CD4-positive, alpha-beta T cell (primary cell): ENCODE data around the gene SPRED2. TPM values are rescaled to one million over a fixed set of nuclear protein-coding genes. Genes with fewer than 3 reads are reported as not detected.

Experiments used
- ATAC-seq: fragments of 200-7000 bp; cut with Tn5 transposase; one replicate; pipeline ENCODE4 v1.10.0; 2022; ENCODE audit warnings: mild to moderate bottlenecking; ENCODE audit not compliant: poor library complexity
- CTCF ChIA-PET: fragments of 350-600 bp; sonication (Branson Sonifier 250); formaldehyde crosslinking; loops from one replicate; lab custom pipeline; 2021; ENCODE audit warnings: antibody characterized with exemption, inconsistent platforms; lab: Charles Lee
- POLR2A ChIA-PET: fragments of 350-600 bp; sonication (Branson Sonifier 250); formaldehyde crosslinking; loops from one replicate; lab custom pipeline; 2021; ENCODE audit warnings: antibody characterized with exemption, inconsistent platforms; lab: Charles Lee
- DNase-seq, 14 experiments: peaks; one replicate each; pipeline ENCODE4 v3.0.0-alpha.2; 2013 to 2020; ENCODE audit warnings: mixed read lengths in 2 of 14
- H3K27ac ChIP-seq, 2 donors: one replicate each; pipeline versions ENCODE4 v1.5.1 to v1.7.0; 2013; ENCODE audit warnings: low read length in 2 of 2, low read depth in 1 of 2, mild to moderate bottlenecking in 1 of 2
- H3K27me3 ChIP-seq, 2 experiments: 1 replicate in 1 of 2; 2 replicates in 1 of 2; pipeline versions ENCODE4 v1.6.1 to v1.7.0; 2013; ENCODE audit warnings: low read length in 2 of 2, control low read depth in 1 of 2, mild to moderate bottlenecking in 1 of 2, moderate library complexity in 1 of 2; ENCODE audit not compliant: insufficient read depth in 2 of 2, control insufficient read depth in 1 of 2
- H3K36me3 ChIP-seq: one replicate; pipeline ENCODE4 v1.6.1; 2013; ENCODE audit warnings: low read length, control low read depth; ENCODE audit not compliant: insufficient read depth
- H3K4me1 ChIP-seq: one replicate; pipeline ENCODE4 v1.6.1; 2013; ENCODE audit warnings: low read length, control low read depth; ENCODE audit not compliant: insufficient read depth
- H3K4me3 ChIP-seq: one replicate; pipeline ENCODE4 v1.5.1; 2013; ENCODE audit warnings: mild to moderate bottlenecking, low read length, moderate library complexity
- H3K9me3 ChIP-seq, 2 experiments: 1 replicate in 1 of 2; 2 replicates in 1 of 2; pipeline versions ENCODE4 v1.6.1 to v1.7.0; 2013; ENCODE audit warnings: low read length in 2 of 2, mild to moderate bottlenecking in 2 of 2, control low read depth in 1 of 2, moderate library complexity in 1 of 2; ENCODE audit not compliant: control insufficient read depth in 1 of 2, insufficient read depth in 1 of 2
- H3K27ac Mint-ChIP-seq: one replicate; pipeline ENCODE4 v1.8.0; 2020; ENCODE audit warnings: mixed read lengths
- H3K27me3 Mint-ChIP-seq: one replicate; pipeline ENCODE4 v1.8.0; 2021; ENCODE audit warnings: mixed read lengths
- H3K36me3 Mint-ChIP-seq: one replicate; pipeline ENCODE4 v1.8.0; 2021; ENCODE audit warnings: low read depth, mixed read lengths
- H3K4me1 Mint-ChIP-seq: one replicate; pipeline ENCODE4 v1.8.0; 2021; ENCODE audit warnings: low read depth, mixed read lengths
- H3K4me3 Mint-ChIP-seq: one replicate; pipeline ENCODE4 v1.8.0; 2020; ENCODE audit warnings: mild to moderate bottlenecking, mixed read lengths
- H3K9me3 Mint-ChIP-seq: one replicate; pipeline ENCODE4 v1.8.0; 2020; ENCODE audit warnings: mixed read lengths
- intact Hi-C, 2 experiments: fragments of 100-400 bp; cut with DNase I in 1 of 2; cut with micrococcal nuclease in 1 of 2; formaldehyde crosslinking; loops; one replicate each; pipeline versions ENCODE4 v1.15.1 to v1.9.0; 2023 to 2025; cut with DNase I, micrococcal nuclease
- total RNA-seq, 174 experiments: library from RNA in 2 of 174; stranded (reverse) in 2 of 174; gene quantifications; one replicate each; pipeline ENCODE4 v1.2.3 and lab custom pipeline; 2021 to 2026
- TF ChIP-seq, protein P1 (sequence below): fragments of 200-600 bp; IDR thresholded peaks from one replicate; pipeline ENCODE4 v1.8.0; 2022; ENCODE audit warnings: antibody characterized with exemption, mild to moderate bottlenecking

SPRED2 gene
- total RNA-seq, 2 experiments from 2014 or later, result 2.5 to 2.8 TPM

DNA sequence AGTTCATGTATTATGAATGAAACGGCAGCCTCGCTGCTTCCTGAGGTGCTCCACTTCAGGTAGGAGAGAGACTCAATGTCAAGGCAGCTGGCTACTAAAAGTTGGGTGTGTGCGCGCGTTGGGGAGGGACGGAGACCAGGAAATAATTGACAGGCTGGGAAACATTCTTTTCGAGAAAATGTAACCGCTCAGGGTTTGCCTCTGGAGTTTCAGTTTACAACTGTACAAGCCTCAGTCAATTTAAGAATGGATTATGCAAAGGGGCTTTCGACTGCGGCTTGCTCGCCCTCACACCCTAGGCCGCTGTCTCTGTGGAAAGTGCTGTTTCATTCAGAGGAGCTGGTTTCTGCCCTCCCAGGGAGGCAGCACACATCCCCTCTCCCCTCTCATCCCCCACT is 4.4 kb upstream of the SPRED2 start:
- peaks cover 68% of the 10 kb centered on the region for H3K27me3 Mint-ChIP-seq
- peak overlapping the region; percentile 90 for H3K4me3 Mint-ChIP-seq
- TF ChIP-seq, protein P1, sequence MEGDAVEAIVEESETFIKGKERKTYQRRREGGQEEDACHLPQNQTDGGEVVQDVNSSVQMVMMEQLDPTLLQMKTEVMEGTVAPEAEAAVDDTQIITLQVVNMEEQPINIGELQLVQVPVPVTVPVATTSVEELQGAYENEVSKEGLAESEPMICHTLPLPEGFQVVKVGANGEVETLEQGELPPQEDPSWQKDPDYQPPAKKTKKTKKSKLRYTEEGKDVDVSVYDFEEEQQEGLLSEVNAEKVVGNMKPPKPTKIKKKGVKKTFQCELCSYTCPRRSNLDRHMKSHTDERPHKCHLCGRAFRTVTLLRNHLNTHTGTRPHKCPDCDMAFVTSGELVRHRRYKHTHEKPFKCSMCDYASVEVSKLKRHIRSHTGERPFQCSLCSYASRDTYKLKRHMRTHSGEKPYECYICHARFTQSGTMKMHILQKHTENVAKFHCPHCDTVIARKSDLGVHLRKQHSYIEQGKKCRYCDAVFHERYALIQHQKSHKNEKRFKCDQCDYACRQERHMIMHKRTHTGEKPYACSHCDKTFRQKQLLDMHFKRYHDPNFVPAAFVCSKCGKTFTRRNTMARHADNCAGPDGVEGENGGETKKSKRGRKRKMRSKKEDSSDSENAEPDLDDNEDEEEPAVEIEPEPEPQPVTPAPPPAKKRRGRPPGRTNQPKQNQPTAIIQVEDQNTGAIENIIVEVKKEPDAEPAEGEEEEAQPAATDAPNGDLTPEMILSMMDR, result no peak
- intact Hi-C loops, result loop anchor here (2.0 to 10.0 kb wide), 3 partner anchors 136 to 1592 kb away; partner anchors contain the start of genes ACTR2 (in 1 of the 2) and UGP2 (in 1 of the 2)
- no peaks in the 10 kb centered on the region for H3K36me3 ChIP-seq
- H3K36me3 Mint-ChIP-seq, result peaks cover 8% of the 10 kb centered on the region
- no peak overlapping the region for H3K27ac ChIP-seq
- no peak overlapping the region for H3K27ac Mint-ChIP-seq
- no peak for ATAC-seq
- peaks cover 33 to 48% of the 10 kb centered on the region in 2 experiments for H3K27me3 ChIP-seq
- H3K4me1 Mint-ChIP-seq, result peaks cover 23% of the 10 kb centered on the region
- H3K9me3 Mint-ChIP-seq, result no peaks in the 10 kb centered on the region
- peaks cover 35% of the 10 kb centered on the region for H3K4me1 ChIP-seq
- H3K4me3 ChIP-seq, result peak overlapping the region; percentile 65
- ChIA-PET POLR2A (interaction anchor here (1.1 to 1.4 kb wide), 2 partner anchors 10 to 209 kb away, joined by 3 to 4 read pairs; partner anchors contain the start of gene ACTR2), CTCF (interaction anchor here (0.8 kb wide), 1 partner anchor 44 kb away, joined by 3 read pairs; no protein-coding TSS in a partner anchor)
- H3K9me3 ChIP-seq, result no peaks in the 10 kb centered on the region
- DNase-seq, result peak in 1 of 14 experiments; percentile 20

DNA sequence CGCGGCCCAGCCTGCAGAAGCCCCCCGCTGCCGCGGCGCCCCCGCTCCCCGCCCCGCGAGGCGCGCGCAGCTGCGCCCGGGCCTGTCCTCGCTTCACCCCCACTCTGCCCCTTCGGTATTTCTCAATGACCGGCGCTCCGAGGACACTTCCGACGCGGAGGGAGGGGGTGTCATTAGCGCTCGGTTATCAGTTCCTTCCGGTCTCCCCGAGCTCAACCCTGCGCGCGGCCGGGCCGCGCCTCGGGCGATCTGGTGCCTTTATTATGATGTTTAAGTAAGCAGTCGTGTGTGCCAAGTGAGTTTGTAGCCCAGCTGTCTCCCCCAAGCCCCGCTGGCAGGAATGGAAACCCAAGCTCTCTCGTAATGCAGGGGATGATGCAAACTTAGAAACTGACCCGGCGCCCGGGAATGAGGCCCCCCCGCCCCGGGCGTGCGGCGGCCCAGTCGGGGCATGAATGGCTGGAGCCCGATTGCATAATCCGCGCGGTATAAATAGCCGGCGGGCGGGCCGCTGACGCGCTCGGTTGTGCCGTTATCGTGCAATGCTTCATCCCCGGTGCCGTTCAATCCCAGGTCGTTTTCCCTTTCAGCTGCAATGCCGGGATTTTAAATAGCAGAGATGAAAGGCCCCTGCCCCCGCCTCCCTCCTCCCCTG is 3.9 kb upstream of the SPRED2 start:
- Histone ChIP-seq H3K9me3 (no peaks in the 10 kb centered on the region), H3K4me1 (peaks cover 40% of the 10 kb centered on the region), H3K4me3 (peak overlapping the region; percentile 65), H3K27me3 (peaks cover 33 to 48% of the 10 kb centered on the region in 2 experiments), H3K36me3 (no peaks in the 10 kb centered on the region), H3K27ac (no peak overlapping the region)
- DNase-seq (peak in 7 of 14 experiments; percentile 8 to 65 (median 37)), ATAC-seq (no peak)
- Mint-ChIP-seq H3K4me1 (peaks cover 23% of the 10 kb centered on the region), H3K27ac (no peak overlapping the region), H3K9me3 (no peaks in the 10 kb centered on the region), H3K27me3 (peaks cover 68% of the 10 kb centered on the region), H3K36me3 (peaks cover 8% of the 10 kb centered on the region), H3K4me3 (peak overlapping the region; percentile 90)
- intact Hi-C loops, result loop anchor here (2.0 to 10.0 kb wide), 3 partner anchors 135 to 1591 kb away; partner anchors contain the start of genes ACTR2 (in 1 of the 2) and UGP2 (in 1 of the 2)
- ChIA-PET POLR2A (interaction anchor here (1.1 to 1.4 kb wide), 2 partner anchors 10 to 209 kb away, joined by 3 to 4 read pairs; partner anchors contain the start of gene ACTR2), CTCF (no interaction called here)
- TF ChIP-seq, protein P1, result no peak

DNA sequence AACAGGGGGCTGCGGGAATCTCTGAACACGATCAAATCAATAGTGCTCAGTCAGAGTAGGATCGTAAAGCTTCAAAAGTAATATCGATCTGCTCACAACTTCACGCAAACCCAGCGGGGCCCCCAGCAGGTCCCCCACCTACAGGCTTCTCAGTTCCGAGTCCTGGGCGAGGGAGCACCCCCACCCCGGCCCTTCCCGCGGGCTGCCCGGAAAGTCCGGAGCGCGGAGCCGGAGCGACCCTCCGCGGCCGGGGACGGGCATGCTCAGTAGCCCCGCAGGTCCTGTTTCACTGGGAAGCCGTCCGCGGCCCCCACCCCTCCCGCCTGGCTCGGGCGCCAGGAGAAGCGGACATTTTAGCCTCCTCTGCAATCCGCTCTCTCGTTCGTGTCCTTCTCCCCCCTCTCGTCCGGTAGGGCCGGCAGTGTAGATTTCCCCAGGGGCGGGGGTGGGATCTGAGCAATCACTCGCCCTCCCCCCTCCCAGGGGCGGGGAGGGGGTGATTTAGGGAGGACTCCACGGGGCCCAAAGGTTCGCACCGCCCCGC is 3.3 kb upstream of the SPRED2 start:
- CTCF ChIA-PET, result no interaction called here
- no peaks in the 10 kb centered on the region for H3K36me3 ChIP-seq
- peaks cover 33 to 48% of the 10 kb centered on the region in 2 experiments for H3K27me3 ChIP-seq
- ATAC-seq, result no peak
- H3K4me1 ChIP-seq, result peaks cover 43% of the 10 kb centered on the region
- peak in 6 of 14 experiments; percentile 11 to 51 (median 30) for DNase-seq
- H3K4me1 Mint-ChIP-seq, result peaks cover 23% of the 10 kb centered on the region
- H3K4me3 Mint-ChIP-seq, result peak overlapping the region; percentile 71
- H3K36me3 Mint-ChIP-seq, result peaks cover 10% of the 10 kb centered on the region
- H3K9me3 Mint-ChIP-seq, result no peaks in the 10 kb centered on the region
- no peak overlapping the region for H3K27ac ChIP-seq
- H3K9me3 ChIP-seq, result no peaks in the 10 kb centered on the region
- H3K27me3 Mint-ChIP-seq, result peaks cover 69% of the 10 kb centered on the region
- H3K27ac Mint-ChIP-seq, result no peak overlapping the region
- intact Hi-C loops, result loop anchor here (2.0 to 10.0 kb wide), 3 partner anchors 135 to 1591 kb away; partner anchors contain the start of genes ACTR2 (in 1 of the 2) and UGP2 (in 1 of the 2)
- POLR2A ChIA-PET, result no interaction called here
- TF ChIP-seq, protein P1, result no peak
- H3K4me3 ChIP-seq, result peak overlapping the region; percentile 65
